HepG2 (cell line): ENCODE results near the gene RFX7. TPM values are rescaled to one million over a fixed set of nuclear protein-coding genes. Genes with fewer than 3 reads are reported as not detected.

Experiments used
- ERF ChIP-seq: IDR thresholded peaks from 2 replicates; pipeline ENCODE4 v1.6.1; 2018; ENCODE audit warnings: missing biosample characterization, missing genetic modification reagents
- NFKB2 ChIP-seq: sonication (generic); formaldehyde crosslinking; IDR thresholded peaks from 2 replicates; pipeline ENCODE4 v1.4.0; 2020; ENCODE audit warnings: missing genetic modification reagents, borderline replicate concordance
- NR2F6 ChIP-seq, 2 experiments: IDR thresholded peaks; 2 replicates each; pipeline ENCODE4 v1.6.1; 2016; ENCODE audit warnings: antibody characterized with exemption in 1 of 2, mild to moderate bottlenecking in 1 of 2
- ZSCAN12 ChIP-seq: sonication (generic); formaldehyde crosslinking; IDR thresholded peaks from 2 replicates; pipeline ENCODE4 v1.9.0; 2021; ENCODE audit warnings: mild to moderate bottlenecking, missing genetic modification reagents
- polyA plus RNA-seq, 8 experiments: library from polyadenylated mRNA; depleted of rRNA in 3 of 8; stranded (reverse) in 7 of 8; unstranded in 1 of 8; fragments of >200 nt; fragmentation: Illumina TruSeq in 4 of 8; extraction: Trizol in 4 of 8; gene quantifications; 2 replicates each; pipeline versions ENCODE4 v1.2.1 to v1.2.3, GENCODE V29; 2011 to 2016; ENCODE audit warnings: low read depth in 4 of 8, missing spikeins in 1 of 8, mixed read lengths in 1 of 8; ENCODE audit not compliant: insufficient read depth in 1 of 8
- total RNA-seq, 5 experiments: library from RNA; depleted of rRNA; stranded (reverse); fragments of >200 nt; fragmentation: Illumina TruSeq; extraction: Trizol; gene quantifications; 2 replicates each; pipeline ENCODE4 v1.2.3, GENCODE V29; 2016; ENCODE audit warnings: low read depth in 1 of 5
- TF ChIP-seq, protein P1 (sequence below): IDR thresholded peaks from 2 replicates; pipeline ENCODE4 v1.4.0; 2020; ENCODE audit warnings: mild to moderate bottlenecking, missing genetic modification reagents
- TF ChIP-seq, protein P2 (sequence below): sonication (generic); formaldehyde crosslinking; IDR thresholded peaks from 2 replicates; pipeline ENCODE4 v1.8.0; 2022; ENCODE audit warnings: missing genetic modification reagents, mild to moderate bottlenecking, moderate library complexity, borderline replicate concordance

The RFX7 gene
- total and polyA plus RNA-seq, 2 of the 13 experiments (the other 11 are each of a cell fraction or from before 2014, with no cell fraction given): 8.5 to 10.4 TPM

DNA sequence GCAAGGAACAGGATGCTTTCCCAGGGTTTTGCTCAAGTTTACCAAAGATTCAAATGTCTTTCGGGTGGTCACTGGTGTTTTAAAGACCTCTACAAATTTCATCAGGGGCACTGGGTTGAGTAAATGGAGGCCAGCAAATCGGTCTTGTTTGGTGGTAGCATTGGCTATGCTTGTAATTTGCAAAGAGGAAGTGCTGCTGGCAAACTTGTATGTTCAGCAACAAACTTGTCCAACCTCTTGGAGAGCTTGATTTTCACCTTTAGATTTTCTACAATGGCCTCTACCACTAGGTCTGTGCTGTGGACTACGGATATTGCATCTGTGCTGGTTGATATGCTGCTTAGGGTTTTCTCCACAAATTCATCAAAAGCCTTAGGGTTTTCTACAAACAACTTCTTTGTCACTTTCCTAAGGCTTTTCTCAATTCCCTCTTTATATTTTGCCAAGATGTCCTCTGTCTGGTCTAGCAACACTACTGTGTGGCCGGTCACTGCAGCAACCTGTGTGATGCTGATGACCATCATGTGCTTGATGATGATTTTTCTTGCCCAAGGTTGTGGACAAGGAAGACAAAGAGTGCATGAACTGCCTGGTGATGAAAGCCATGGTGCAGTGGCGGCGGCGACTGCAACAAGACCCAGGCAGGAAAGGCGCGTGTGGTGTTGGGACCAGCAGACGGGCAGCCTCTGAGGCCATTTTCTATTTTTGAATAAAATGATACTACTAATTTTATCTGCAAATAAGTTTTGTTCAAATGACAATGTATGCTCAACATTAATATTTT lies 50.8 kb downstream of the RFX7 start (continued):
- TF ChIP-seq, protein P1, sequence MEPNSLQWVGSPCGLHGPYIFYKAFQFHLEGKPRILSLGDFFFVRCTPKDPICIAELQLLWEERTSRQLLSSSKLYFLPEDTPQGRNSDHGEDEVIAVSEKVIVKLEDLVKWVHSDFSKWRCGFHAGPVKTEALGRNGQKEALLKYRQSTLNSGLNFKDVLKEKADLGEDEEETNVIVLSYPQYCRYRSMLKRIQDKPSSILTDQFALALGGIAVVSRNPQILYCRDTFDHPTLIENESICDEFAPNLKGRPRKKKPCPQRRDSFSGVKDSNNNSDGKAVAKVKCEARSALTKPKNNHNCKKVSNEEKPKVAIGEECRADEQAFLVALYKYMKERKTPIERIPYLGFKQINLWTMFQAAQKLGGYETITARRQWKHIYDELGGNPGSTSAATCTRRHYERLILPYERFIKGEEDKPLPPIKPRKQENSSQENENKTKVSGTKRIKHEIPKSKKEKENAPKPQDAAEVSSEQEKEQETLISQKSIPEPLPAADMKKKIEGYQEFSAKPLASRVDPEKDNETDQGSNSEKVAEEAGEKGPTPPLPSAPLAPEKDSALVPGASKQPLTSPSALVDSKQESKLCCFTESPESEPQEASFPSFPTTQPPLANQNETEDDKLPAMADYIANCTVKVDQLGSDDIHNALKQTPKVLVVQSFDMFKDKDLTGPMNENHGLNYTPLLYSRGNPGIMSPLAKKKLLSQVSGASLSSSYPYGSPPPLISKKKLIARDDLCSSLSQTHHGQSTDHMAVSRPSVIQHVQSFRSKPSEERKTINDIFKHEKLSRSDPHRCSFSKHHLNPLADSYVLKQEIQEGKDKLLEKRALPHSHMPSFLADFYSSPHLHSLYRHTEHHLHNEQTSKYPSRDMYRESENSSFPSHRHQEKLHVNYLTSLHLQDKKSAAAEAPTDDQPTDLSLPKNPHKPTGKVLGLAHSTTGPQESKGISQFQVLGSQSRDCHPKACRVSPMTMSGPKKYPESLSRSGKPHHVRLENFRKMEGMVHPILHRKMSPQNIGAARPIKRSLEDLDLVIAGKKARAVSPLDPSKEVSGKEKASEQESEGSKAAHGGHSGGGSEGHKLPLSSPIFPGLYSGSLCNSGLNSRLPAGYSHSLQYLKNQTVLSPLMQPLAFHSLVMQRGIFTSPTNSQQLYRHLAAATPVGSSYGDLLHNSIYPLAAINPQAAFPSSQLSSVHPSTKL (CRISPR knock-in tag): no peak
- TF ChIP-seq, protein P2, sequence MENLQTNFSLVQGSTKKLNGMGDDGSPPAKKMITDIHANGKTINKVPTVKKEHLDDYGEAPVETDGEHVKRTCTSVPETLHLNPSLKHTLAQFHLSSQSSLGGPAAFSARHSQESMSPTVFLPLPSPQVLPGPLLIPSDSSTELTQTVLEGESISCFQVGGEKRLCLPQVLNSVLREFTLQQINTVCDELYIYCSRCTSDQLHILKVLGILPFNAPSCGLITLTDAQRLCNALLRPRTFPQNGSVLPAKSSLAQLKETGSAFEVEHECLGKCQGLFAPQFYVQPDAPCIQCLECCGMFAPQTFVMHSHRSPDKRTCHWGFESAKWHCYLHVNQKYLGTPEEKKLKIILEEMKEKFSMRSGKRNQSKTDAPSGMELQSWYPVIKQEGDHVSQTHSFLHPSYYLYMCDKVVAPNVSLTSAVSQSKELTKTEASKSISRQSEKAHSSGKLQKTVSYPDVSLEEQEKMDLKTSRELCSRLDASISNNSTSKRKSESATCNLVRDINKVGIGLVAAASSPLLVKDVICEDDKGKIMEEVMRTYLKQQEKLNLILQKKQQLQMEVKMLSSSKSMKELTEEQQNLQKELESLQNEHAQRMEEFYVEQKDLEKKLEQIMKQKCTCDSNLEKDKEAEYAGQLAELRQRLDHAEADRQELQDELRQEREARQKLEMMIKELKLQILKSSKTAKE (CRISPR knock-in tag): no peak
- TF ChIP-seq ZSCAN12 (no peak), ERF (CRISPR knock-in tag) (no peak), NFKB2 (CRISPR knock-in tag) (no peak), NR2F6 (IDR thresholded peaks at IDR 0.05) (no peak), NR2F6 (CRISPR knock-in tag; IDR thresholded peaks at IDR 0.05) (no peak)
